Uterus (tissue), 4 donors: ENCODE data around the gene EGLN3. TPM values are rescaled to one million over a fixed set of nuclear protein-coding genes. Genes with fewer than 3 reads are reported as not detected.

Source experiments
- DNase-seq, 2 donors: peaks; one replicate each; pipeline ENCODE4 v3.0.0-alpha.2; 2019 to 2020
- H3K27ac ChIP-seq, 2 donors: fragments of 200-600 bp; sonication (generic); 1 replicate in 1 of 2; 2 replicates in 1 of 2; pipeline ENCODE4 v1.5.1; 2016 to 2018
- H3K27me3 ChIP-seq, 2 donors: fragments of 200-600 bp; sonication (generic); one replicate each; pipeline ENCODE4 v1.5.1; 2018 to 2019; ENCODE audit warnings: control low read depth in 1 of 2
- H3K36me3 ChIP-seq, 2 donors: fragments of 200-600 bp; sonication (generic); one replicate each; pipeline ENCODE4 v1.5.1; 2019; ENCODE audit warnings: control low read depth in 1 of 2
- H3K4me1 ChIP-seq, 2 donors: fragments of 200-600 bp; sonication (generic); one replicate each; pipeline ENCODE4 v1.5.1; 2018 to 2019; ENCODE audit warnings: control low read depth in 1 of 2
- H3K4me3 ChIP-seq, 2 donors: fragments of 200-600 bp; sonication (generic); 1 replicate in 1 of 2; 2 replicates in 1 of 2; pipeline ENCODE4 v1.5.1; 2018 to 2019; ENCODE audit warnings: mild to moderate bottlenecking in 1 of 2
- H3K9me3 ChIP-seq, 2 donors: fragments of 200-600 bp; sonication (generic); one replicate each; pipeline ENCODE4 v1.5.1; 2019; ENCODE audit warnings: control low read depth in 1 of 2
- POLR2A ChIP-seq, 2 donors: fragments of 450-650 bp; IDR thresholded peaks; one replicate each; pipeline ENCODE4 v1.6.1; 2016; ENCODE audit warnings: antibody characterized with exemption in 2 of 2, mild to moderate bottlenecking in 1 of 2, moderate library complexity in 1 of 2
- intact Hi-C: fragments of 100-400 bp; cut with DNase I; formaldehyde crosslinking; loops from one replicate; pipeline ENCODE4 v1.15.1; 2023; ENCODE audit warnings: low total_unique reads
- total RNA-seq, 4 donors: library from RNA; depleted of rRNA in 3 of 4; stranded (reverse); fragments of >200 nt in 3 of 4; gene quantifications; one replicate each; pipeline versions ENCODE4 v1.1.0 to v1.2.4, GENCODE V29; 2014 to 2023
- TF ChIP-seq, protein P1 (sequence below), 4 experiments: fragments of 200-600 bp in 2 of 4; fragments of 450-650 bp in 2 of 4; sonication (generic) in 2 of 4; IDR thresholded peaks; one replicate each; pipeline ENCODE4 v1.5.1; 2016 to 2019; ENCODE audit warnings: antibody characterized with exemption in 4 of 4, mild to moderate bottlenecking in 2 of 4, moderate library complexity in 1 of 4
- donor health status: DM: yes; HTN: yes; CAD: no.

Gene EGLN3
- total RNA-seq, 4 donors from 2014 or later: 2.6 to 42.7 (median 8.7) TPM

DNA sequence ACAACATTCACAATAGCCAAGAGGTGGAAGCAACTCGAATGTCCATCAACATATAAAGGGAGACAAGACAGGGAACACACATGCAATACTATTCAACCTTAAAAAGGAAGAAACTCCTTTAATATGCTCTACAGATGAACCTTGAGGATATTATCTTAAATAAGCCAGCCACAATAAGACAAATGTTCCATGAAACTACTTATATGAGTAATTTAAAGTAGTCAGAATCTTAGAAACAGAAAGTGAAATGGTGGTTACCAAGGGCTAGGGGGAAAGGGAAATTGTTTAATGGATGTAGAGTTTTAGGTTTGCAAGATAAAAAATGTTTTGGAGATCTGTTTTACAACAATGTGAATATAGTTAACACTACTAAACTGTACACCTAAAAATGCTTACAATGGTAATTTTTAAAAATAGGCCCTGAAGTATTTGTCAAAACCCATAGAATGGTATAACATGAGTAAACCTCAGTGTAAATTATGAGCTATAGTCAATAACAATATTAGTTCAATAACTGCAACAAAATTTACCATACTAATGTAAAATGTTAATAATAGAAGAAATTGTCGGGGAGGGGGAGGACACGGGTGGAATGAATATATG lies 71.1 kb downstream of the EGLN3 start:
- TF ChIP-seq, protein P1, sequence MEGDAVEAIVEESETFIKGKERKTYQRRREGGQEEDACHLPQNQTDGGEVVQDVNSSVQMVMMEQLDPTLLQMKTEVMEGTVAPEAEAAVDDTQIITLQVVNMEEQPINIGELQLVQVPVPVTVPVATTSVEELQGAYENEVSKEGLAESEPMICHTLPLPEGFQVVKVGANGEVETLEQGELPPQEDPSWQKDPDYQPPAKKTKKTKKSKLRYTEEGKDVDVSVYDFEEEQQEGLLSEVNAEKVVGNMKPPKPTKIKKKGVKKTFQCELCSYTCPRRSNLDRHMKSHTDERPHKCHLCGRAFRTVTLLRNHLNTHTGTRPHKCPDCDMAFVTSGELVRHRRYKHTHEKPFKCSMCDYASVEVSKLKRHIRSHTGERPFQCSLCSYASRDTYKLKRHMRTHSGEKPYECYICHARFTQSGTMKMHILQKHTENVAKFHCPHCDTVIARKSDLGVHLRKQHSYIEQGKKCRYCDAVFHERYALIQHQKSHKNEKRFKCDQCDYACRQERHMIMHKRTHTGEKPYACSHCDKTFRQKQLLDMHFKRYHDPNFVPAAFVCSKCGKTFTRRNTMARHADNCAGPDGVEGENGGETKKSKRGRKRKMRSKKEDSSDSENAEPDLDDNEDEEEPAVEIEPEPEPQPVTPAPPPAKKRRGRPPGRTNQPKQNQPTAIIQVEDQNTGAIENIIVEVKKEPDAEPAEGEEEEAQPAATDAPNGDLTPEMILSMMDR (IDR thresholded peaks at IDR 0.05): no peak
- TF ChIP-seq POLR2A (IDR thresholded peaks at IDR 0.05): no peak
- no peak overlapping the region for H3K27ac ChIP-seq
- no peak overlapping the region for H3K4me3 ChIP-seq
- no peaks in the 10 kb centered on the region for H3K36me3 ChIP-seq
- peaks cover 0 to 14% of the 10 kb centered on the region in 2 donors for H3K9me3 ChIP-seq
- DNase-seq: no peak
- H3K4me1 ChIP-seq: no peaks in the 10 kb centered on the region
- H3K27me3 ChIP-seq: no peaks in the 10 kb centered on the region
- intact Hi-C loops: no loop called here

DNA sequence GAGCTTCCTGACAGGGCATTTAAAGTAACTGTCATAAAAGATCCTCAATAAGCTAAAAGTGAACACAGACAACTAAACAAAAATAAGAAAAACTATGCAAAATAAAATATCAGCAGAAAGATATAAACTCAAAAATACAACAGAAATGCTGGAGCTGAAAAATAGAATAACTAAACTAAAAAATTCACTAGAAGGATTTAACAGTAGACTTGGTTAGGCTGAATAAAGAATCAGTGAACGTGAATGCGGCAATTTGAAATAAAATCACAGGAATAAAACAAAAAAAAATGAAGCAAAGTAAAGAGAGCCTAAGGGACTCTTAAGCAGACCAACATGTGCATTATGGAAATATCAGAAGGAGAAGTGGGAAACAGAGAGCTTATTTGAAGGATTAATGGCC lies 74.6 kb downstream of the EGLN3 start:
- no peak overlapping the region for H3K4me3 ChIP-seq
- H3K9me3 ChIP-seq: peaks cover 0 to 14% of the 10 kb centered on the region in 2 donors
- DNase-seq: no peak
- no peaks in the 10 kb centered on the region for H3K36me3 ChIP-seq
- H3K27me3 ChIP-seq: no peaks in the 10 kb centered on the region
- H3K4me1 ChIP-seq: no peaks in the 10 kb centered on the region
- intact Hi-C loops: no loop called here
- no peak for TF ChIP-seq POLR2A (IDR thresholded peaks at IDR 0.05)
- TF ChIP-seq, protein P1 (IDR thresholded peaks at IDR 0.05): no peak
- no peak overlapping the region for H3K27ac ChIP-seq
